H9 (cell line): Measurements from ENCODE around the gene ARPC2. TPM values are rescaled to one million over a fixed set of nuclear protein-coding genes. Genes with fewer than 3 reads are reported as not detected.

Experiments used
- DNase-seq: peaks from one replicate; pipeline ENCODE4 v3.0.0-alpha.2; 2017
- H2AFZ ChIP-seq: one replicate; pipeline ENCODE4 v1.6.1; 2013; ENCODE audit warnings: mild to moderate bottlenecking, low read length, control low read depth, moderate library complexity
- H2AK5ac ChIP-seq: 2 replicates; pipeline ENCODE4 v1.6.1; 2013; ENCODE audit warnings: low read length, control low read depth, mixed read lengths; ENCODE audit not compliant: insufficient read length
- H2BK120ac ChIP-seq: one replicate; pipeline ENCODE4 v1.6.1; 2013; ENCODE audit warnings: low read depth, mild to moderate bottlenecking, low read length, control low read depth, inconsistent platforms; ENCODE audit not compliant: poor library complexity, severe bottlenecking
- H2BK12ac ChIP-seq: 2 replicates; pipeline ENCODE4 v1.6.1; 2013; ENCODE audit warnings: low read length, control low read depth, mixed read lengths, low read depth; ENCODE audit not compliant: insufficient read length
- H2BK15ac ChIP-seq: 2 replicates; pipeline ENCODE4 v1.6.1; 2013; ENCODE audit warnings: low read depth, low read length, control low read depth
- H2BK20ac ChIP-seq: one replicate; pipeline ENCODE4 v1.6.1; 2013; ENCODE audit warnings: low read depth, mild to moderate bottlenecking, low read length, control low read depth, inconsistent platforms; ENCODE audit not compliant: poor library complexity, severe bottlenecking
- H2BK5ac ChIP-seq: 2 replicates; pipeline ENCODE4 v1.6.1; 2013; ENCODE audit warnings: low read length, control low read depth, mixed read lengths; ENCODE audit not compliant: insufficient read length
- H3K14ac ChIP-seq: 2 replicates; pipeline ENCODE4 v1.6.1; 2013; ENCODE audit warnings: low read length, control low read depth; ENCODE audit not compliant: insufficient read depth
- H3K18ac ChIP-seq: 2 replicates; pipeline ENCODE4 v1.6.1; 2013; ENCODE audit warnings: low read depth, mild to moderate bottlenecking, mixed read lengths, low read length, control low read depth; ENCODE audit not compliant: insufficient read length
- H3K23ac ChIP-seq: 2 replicates; pipeline ENCODE4 v1.6.1; 2013; ENCODE audit warnings: low read length, control low read depth, mixed read lengths, low read depth; ENCODE audit not compliant: insufficient read length
- H3K23me2 ChIP-seq: 2 replicates; pipeline ENCODE4 v1.6.1; 2013; ENCODE audit warnings: low read depth, mild to moderate bottlenecking, mixed read lengths, low read length, control low read depth; ENCODE audit not compliant: insufficient read length, poor library complexity, severe bottlenecking
- H3K27ac ChIP-seq: 2 replicates; pipeline ENCODE4 v1.5.1; 2013; ENCODE audit warnings: low read length, control low read depth, mixed read lengths, low read depth; ENCODE audit not compliant: insufficient read length
- H3K27me3 ChIP-seq: 2 replicates; pipeline ENCODE4 v1.6.1; 2013; ENCODE audit warnings: low read length, control low read depth, inconsistent platforms; ENCODE audit not compliant: insufficient read depth
- H3K4ac ChIP-seq: 2 replicates; pipeline ENCODE4 v1.6.1; 2013; ENCODE audit warnings: low read depth, mild to moderate bottlenecking, control low read depth, inconsistent platforms, low read length, moderate library complexity
- H3K4me1 ChIP-seq: 2 replicates; pipeline ENCODE4 v1.6.1; 2013; ENCODE audit warnings: low read length, control low read depth, inconsistent platforms; ENCODE audit not compliant: insufficient read depth
- H3K4me2 ChIP-seq: 2 replicates; pipeline ENCODE4 v1.6.1; 2013; ENCODE audit warnings: low read length, control low read depth, mixed read lengths; ENCODE audit not compliant: insufficient read length, insufficient read depth
- H3K56ac ChIP-seq: 2 replicates; pipeline ENCODE4 v1.6.1; 2013; ENCODE audit warnings: low read depth, mild to moderate bottlenecking, mixed read lengths, low read length, control low read depth; ENCODE audit not compliant: insufficient read length
- H3K79me1 ChIP-seq: 2 replicates; pipeline ENCODE4 v1.6.1; 2013; ENCODE audit warnings: low read depth, mild to moderate bottlenecking, moderate library complexity, low read length, control low read depth, inconsistent platforms; ENCODE audit not compliant: insufficient read depth, poor library complexity, severe bottlenecking
- H3K79me2 ChIP-seq: 2 replicates; pipeline ENCODE4 v1.6.1; 2013; ENCODE audit warnings: low read length, control low read depth, inconsistent platforms; ENCODE audit not compliant: insufficient read depth
- H3K9ac ChIP-seq: 2 replicates; pipeline ENCODE4 v1.6.1; 2013; ENCODE audit warnings: low read length, control low read depth, mixed read lengths; ENCODE audit not compliant: insufficient read length; ENCODE audit errors: extremely low read depth
- H3K9me3 ChIP-seq: one replicate; pipeline ENCODE4 v1.6.1; 2013; ENCODE audit warnings: low read depth, low read length, inconsistent platforms; ENCODE audit not compliant: control insufficient read depth
- H3T11ph ChIP-seq: one replicate; pipeline ENCODE4 v1.6.1; 2013; ENCODE audit warnings: mild to moderate bottlenecking, low read length, control low read depth, inconsistent platforms
- H4K20me1 ChIP-seq: one replicate; pipeline ENCODE4 v1.6.1; 2013; ENCODE audit not compliant: control insufficient read depth, insufficient read length, insufficient read depth
- H4K5ac ChIP-seq: 2 replicates; pipeline ENCODE4 v1.6.1; 2013; ENCODE audit warnings: low read depth, mild to moderate bottlenecking, mixed read lengths, low read length, control low read depth; ENCODE audit not compliant: insufficient read length
- H4K8ac ChIP-seq: replicated peaks from 2 replicates; pipeline ENCODE4 v1.6.1; 2013; ENCODE audit warnings: low read length, control low read depth, mixed read lengths, low read depth; ENCODE audit not compliant: insufficient read length
- H4K91ac ChIP-seq: 2 replicates; pipeline ENCODE4 v1.6.1; 2013; ENCODE audit warnings: low read depth, mild to moderate bottlenecking, moderate library complexity, mixed read lengths, low read length, control low read depth; ENCODE audit not compliant: insufficient read length
- H3K27ac Mint-ChIP-seq, 3 experiments: 2 replicates in 2 of 3; 3 replicates in 1 of 3; pipeline ENCODE4 v1.8.0; 2020 to 2021; ENCODE audit warnings: mixed read lengths in 3 of 3, mild to moderate bottlenecking in 1 of 3, moderate library complexity in 1 of 3
- H3K27me3 Mint-ChIP-seq: 2 replicates; pipeline ENCODE4 v1.8.0; 2021; ENCODE audit warnings: low read depth, mild to moderate bottlenecking, moderate library complexity, mixed read lengths
- H3K36me3 Mint-ChIP-seq, 3 experiments: 2 replicates in 2 of 3; 3 replicates in 1 of 3; pipeline ENCODE4 v1.8.0; 2020 to 2021; ENCODE audit warnings: low read depth in 3 of 3, mixed read lengths in 3 of 3; ENCODE audit not compliant: insufficient read depth in 1 of 3
- H3K4me1 Mint-ChIP-seq, 2 experiments: 2 replicates each; pipeline ENCODE4 v1.8.0; 2020; ENCODE audit warnings: mixed read lengths in 2 of 2
- H3K4me3 Mint-ChIP-seq, 2 experiments: 2 replicates in 1 of 2; 3 replicates in 1 of 2; pipeline ENCODE4 v1.8.0; 2020 to 2021; ENCODE audit warnings: mild to moderate bottlenecking in 2 of 2, mixed read lengths in 2 of 2, moderate library complexity in 1 of 2
- H3K9me3 Mint-ChIP-seq, 2 experiments: 2 replicates in 1 of 2; 3 replicates in 1 of 2; pipeline ENCODE4 v1.8.0; 2020; ENCODE audit warnings: mild to moderate bottlenecking in 2 of 2, mixed read lengths in 2 of 2, moderate library complexity in 1 of 2
- WGBS: extraction: QIAGEN DNeasy Blood & Tissue Kit; methylation state at CpG from one replicate; pipeline ENCODE4 v1.1.7; 2013; ENCODE audit warnings: missing lambda C conversion rate, low lambda C conversion rate, mixed read lengths; ENCODE audit not compliant: insufficient read length; ENCODE audit errors: extremely low coverage; 5-methylcytosine and 5-hydroxymethylcytosine counted together
- total RNA-seq: library from RNA; stranded (reverse); gene quantifications from 2 replicates; pipeline ENCODE4 v1.2.1, GENCODE V29; 2021
- TF ChIP-seq, protein P1 (sequence below): fragments of 200-600 bp; sonication (generic); conservative IDR thresholded peaks from 3 replicates; pipeline ENCODE4 v1.8.0; 2021; ENCODE audit warnings: antibody characterized with exemption, mild to moderate bottlenecking

The ARPC2 gene
- total RNA-seq, 1 experiment from 2014 or later: 197 TPM

- H3K9me3 ChIP-seq: no peaks in the 10 kb centered on the region
- no peak overlapping the region for H2BK12ac ChIP-seq
- H3K27me3 Mint-ChIP-seq: no peaks in the 10 kb centered on the region
- H3K4me1 Mint-ChIP-seq: peaks cover 23 to 34% of the 10 kb centered on the region in 2 experiments
- no peaks in the 10 kb centered on the region for H3K79me1 ChIP-seq
- no peak overlapping the region for H3K4ac ChIP-seq
- DNase-seq: no peak
- H2AK5ac ChIP-seq: no peak overlapping the region
- H2BK15ac ChIP-seq: no peak overlapping the region
- no peak overlapping the region for H4K91ac ChIP-seq
- H2BK120ac ChIP-seq: no peak overlapping the region
- no peak overlapping the region for H3K23ac ChIP-seq
- WGBS: no CpG with 5 or more reads among the region's 15 CpGs
- H4K8ac ChIP-seq: no peak overlapping the region
- H3K56ac ChIP-seq: no peak overlapping the region
- H3K27ac ChIP-seq: no peak overlapping the region
- no peaks in the 10 kb centered on the region for H3K23me2 ChIP-seq
- no peaks in the 10 kb centered on the region for H4K20me1 ChIP-seq
- no peak overlapping the region for H3K4me2 ChIP-seq
- no peak overlapping the region for H2BK5ac ChIP-seq
- H3K14ac ChIP-seq: no peak overlapping the region
- H2AFZ ChIP-seq: no peak overlapping the region
- H3K4me3 Mint-ChIP-seq: peak overlapping the region in 1 of 2 experiments; percentile 44; a peak in 2 of 5 replicates
- H3K9ac ChIP-seq: no peak overlapping the region
- no peak overlapping the region for H4K5ac ChIP-seq
- H2BK20ac ChIP-seq: no peak overlapping the region
- H3K36me3 Mint-ChIP-seq: peaks cover 6 to 29% (median 23%) of the 10 kb centered on the region in 3 experiments
- no peak overlapping the region for H3T11ph ChIP-seq
- TF ChIP-seq, protein P1, sequence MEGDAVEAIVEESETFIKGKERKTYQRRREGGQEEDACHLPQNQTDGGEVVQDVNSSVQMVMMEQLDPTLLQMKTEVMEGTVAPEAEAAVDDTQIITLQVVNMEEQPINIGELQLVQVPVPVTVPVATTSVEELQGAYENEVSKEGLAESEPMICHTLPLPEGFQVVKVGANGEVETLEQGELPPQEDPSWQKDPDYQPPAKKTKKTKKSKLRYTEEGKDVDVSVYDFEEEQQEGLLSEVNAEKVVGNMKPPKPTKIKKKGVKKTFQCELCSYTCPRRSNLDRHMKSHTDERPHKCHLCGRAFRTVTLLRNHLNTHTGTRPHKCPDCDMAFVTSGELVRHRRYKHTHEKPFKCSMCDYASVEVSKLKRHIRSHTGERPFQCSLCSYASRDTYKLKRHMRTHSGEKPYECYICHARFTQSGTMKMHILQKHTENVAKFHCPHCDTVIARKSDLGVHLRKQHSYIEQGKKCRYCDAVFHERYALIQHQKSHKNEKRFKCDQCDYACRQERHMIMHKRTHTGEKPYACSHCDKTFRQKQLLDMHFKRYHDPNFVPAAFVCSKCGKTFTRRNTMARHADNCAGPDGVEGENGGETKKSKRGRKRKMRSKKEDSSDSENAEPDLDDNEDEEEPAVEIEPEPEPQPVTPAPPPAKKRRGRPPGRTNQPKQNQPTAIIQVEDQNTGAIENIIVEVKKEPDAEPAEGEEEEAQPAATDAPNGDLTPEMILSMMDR: no peak
- peak overlapping the region; percentile 19 to 92 (median 52); a peak in 5 of 7 replicates for H3K27ac Mint-ChIP-seq
- no peak overlapping the region for H3K18ac ChIP-seq
- no peaks in the 10 kb centered on the region for H3K9me3 Mint-ChIP-seq
- peaks cover 4% of the 10 kb centered on the region; the same call in 1 of the 2 replicates for H3K4me1 ChIP-seq
- H3K27me3 ChIP-seq: no peaks in the 10 kb centered on the region
- no peaks in the 10 kb centered on the region for H3K79me2 ChIP-seq
These were observed 42.3 kb downstream of the ARPC2 start for GRCh38 chr2:218259099-218259961.
